Central memory CD4-positive, alpha-beta T cell (primary cell): ENCODE measurements around the gene NDUFB1.

Experiments used
- DNase-seq: peaks from one replicate; pipeline ENCODE4 v3.0.0; 2022
- total RNA-seq, 3 experiments: gene quantifications; one replicate each; lab custom pipeline; 2026; lab: John Stamatoyannopoulos, UW

NDUFB1 gene
- 19.5 to 26.4 (median 21.3) reads per million in 3 experiments for total RNA-seq

DNA sequence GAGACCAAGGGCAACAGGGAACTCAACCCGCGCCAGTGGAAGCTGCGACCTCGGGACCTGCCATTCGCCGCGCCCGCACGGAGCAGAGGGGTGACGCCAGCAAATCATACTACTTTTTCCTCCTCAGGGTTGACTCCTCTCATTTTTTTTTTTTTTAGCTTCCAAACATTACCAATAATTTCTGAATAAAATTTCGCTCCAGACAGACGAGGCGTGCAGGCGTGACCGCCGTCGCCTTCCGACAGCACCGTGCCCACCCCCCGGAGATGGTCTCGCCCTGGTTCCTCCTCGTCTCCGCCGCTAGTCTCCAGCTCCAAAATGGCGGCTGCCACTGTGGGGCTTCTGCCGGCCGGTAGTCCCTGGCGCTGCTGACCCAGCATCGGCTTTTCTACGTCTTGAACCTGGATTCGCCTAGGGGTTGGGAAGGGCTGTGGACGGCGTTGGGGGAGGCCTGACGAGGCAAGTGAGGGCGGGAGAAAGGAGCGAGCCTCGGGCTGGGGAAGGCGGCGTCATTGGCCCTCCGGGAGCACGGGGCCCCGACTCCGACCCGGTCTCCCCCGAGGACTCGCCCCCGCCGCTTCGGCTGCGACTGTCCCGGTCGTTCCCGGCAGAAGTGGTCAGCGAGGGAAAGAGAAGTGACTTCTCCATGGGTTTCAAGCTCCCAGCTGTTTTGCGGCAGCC lies at the start of gene NDUFB1, which contains the start of gene CPSF2:
Gene NDUFB1 (minus strand): TSS at position 37 of the 681 bp plus-strand sequence. CDS start 4,069 bp downstream, outside the sequence.
Gene CPSF2 (plus strand): TSS at position 300 of the 681 bp plus-strand sequence. CDS start 9,016 bp downstream, outside the sequence.
- peak; percentile 79 for DNase-seq

DNA sequence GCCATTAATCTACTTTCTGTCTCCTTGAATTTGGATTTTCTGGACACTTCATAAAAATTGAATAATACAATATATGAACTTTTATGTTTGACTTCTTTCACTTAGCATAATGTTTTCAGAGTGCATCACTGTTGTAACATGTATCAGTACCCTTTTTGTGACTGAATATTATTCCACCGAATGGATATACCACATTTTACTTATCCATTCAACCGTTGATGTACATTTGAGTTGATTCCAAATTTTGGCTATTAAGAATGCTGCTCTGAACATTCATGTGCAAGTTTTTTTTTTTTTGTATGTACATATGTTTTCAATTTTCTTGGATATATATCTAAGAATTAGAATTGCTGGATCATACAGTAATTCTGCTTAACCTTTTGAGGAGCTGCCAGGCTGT lies 43.5 kb upstream of the NDUFB1 start:
- no peak for DNase-seq

DNA sequence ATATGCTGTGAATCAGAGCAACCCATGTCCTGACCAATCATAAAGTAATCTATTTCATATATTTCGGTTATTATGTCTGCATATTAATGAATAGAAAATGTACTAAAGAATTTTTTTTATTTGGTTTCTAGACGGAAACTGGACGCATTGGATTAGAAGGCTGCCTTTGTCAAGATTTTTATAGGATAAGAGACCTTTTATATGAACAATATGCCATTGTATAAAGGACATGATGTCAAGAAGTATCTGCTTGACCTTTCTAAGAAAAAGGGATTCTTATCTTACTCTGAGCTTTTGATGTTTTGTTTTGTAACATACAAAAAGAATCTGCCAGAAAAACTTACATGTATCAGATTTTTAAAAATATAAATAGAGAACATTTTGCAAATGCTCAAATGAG lies 40.0 kb upstream of the NDUFB1 start:
- no peak for DNase-seq

DNA sequence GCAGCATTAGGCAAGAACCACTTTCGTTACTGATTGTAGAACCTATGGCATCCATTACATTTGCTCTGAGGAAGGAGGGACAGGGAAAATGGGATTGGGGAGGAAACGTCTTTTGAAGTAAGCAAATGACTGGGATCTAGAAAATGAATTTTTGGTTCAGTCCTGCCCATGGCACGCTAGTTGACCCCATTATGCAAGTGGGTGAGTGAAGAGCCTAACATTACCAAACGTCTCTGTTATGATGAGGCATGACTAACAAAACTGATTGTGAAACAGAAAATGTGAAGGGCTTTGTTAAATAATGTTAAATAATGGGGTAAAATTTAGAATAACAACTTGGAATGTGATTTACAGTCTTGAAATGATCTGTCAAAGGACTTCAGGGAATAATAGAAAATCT lies 39.1 kb upstream of the NDUFB1 start:
- DNase-seq = no peak

DNA sequence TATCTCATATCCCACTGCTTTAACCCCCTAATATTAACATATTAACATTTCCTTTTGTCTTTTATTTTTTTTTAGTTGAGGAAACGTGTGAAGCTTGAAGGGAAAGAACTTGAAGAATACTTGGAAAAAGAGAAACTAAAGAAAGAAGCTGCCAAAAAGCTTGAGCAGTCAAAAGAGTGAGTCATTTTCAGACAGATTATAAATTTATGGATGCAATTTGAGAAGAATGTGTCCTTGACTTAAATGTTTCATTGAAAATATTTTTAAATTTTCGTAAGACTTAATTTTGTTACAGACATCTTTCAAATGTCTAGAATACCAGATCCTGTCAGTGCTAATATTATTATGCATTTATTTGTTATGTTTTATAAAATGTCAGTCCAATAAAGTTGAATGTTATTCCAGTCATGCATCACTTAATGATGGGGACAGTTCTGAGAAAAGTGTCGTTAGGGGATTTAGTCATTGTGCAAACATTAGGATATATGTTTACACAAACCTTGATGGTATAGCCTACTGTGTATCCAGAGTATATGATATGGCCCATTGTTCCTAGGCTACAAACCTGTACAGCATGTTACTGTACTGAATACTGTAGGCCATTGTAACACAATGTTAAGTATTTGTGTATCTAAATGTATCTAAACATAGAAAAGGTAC lies 32.9 kb upstream of the NDUFB1 start:
- DNase-seq = no peak

DNA sequence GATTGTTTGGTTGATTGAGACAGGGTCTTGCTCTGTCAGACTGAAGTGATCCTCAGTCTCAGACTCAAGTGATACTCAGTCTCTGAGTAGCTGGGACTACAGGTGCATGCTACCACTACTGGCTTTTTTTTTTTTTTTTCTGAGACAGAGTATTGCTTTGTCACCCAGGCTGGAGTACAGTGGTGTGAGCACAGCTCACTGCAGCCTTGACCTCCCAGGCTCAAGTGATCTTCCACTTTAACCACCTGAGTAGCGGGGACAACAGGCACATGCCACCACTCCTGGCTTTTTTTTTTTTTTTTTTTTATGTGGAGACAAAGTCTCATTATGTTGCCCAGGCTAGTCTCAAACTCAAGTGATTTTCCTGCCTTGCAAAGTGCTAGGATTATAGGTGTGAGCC lies 32.1 kb upstream of the NDUFB1 start:
- DNase-seq = no peak

DNA sequence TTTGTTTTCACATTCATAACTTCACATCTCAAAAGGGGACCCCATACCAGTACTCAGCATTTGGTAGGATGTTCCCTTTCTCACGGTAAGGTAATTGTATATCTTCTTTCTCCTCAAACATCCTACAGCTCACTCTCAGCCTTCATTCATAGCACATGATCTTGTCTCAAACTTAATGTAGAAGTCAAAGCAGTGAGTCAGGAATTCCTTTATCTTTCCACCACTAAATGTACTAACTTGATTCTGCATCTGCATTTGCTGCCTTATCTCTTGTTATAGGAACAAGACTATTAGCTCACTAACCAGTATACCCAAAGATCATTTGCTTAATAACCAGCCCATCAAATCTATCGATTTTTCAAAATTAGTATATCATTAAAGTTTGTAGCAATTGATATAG lies 23.2 kb upstream of the NDUFB1 start:
- DNase-seq = no peak

DNA sequence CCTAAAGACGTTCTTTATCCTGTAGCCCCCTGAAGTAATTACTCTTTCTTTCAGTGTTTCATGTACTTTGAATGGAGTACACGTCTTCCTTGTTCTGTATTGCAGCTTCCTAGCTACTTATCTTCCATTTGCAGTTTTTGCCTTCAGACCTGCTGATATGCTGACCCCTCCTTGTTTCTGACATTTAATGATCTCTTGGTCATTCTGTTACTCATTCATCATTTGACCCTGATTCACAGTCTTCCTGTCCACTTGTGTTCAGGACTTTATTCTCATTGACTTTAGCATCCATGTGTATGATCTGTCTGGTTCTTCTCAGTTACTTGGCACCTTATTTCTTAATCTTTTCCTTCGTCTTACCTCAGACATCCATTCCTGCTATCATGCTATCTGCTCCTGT lies 22.5 kb upstream of the NDUFB1 start:
- DNase-seq = no peak

DNA sequence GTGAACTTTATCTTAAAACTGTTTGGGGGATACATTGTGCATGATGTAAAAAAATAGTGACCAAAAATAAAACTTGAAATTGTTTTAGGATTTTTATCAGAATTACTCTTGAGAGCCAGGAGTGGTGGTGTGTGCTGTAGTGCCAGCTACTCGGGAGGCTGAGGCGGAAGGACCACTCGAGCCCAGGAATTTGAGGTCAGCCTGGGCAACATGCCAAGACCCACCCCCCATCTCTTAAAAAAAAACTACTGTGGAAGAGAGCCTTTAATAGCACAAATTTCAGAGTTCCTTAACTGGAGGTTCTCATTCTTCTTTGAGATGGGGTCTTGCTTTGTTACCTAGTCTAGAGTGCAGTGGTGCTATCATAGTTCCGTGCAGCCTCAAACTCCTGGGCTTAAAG lies 21.8 kb upstream of the NDUFB1 start:
- no peak for DNase-seq

DNA sequence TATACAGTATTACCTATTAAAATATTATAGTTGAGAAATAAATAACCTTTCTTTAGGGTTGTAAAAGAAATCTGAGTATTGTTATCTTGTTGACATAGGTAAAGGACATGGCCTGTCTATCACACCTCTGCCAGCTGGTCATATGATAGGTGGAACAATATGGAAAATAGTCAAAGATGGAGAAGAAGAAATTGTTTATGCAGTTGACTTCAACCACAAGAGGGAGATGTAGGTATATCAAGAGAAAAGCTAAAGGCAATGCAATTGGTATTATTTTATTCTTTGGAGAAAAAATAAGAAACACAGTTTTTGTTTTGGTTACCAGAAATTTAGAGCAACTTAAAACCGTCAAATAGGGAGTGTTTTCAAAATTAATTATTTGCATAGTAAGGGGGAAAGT lies 13.8 kb upstream of the NDUFB1 start:
- no peak for DNase-seq

DNA sequence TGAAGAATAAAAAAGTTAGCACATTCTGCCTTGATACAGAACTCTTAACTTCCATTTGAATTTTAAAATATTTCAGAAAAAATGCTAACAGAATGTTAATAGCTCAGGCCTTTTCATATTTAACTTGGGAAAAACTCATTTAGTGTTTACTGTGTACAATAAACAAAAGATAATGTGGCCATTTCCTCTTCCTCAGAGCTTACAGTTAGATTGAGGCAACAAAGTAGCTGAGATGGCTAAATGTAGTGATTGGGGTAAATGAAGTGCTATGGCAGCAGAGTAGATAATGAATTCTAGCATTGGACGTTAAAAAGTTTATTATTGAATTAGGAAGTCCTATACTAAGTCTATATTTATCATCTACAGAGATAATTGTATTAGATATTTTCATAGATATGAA lies 12.9 kb upstream of the NDUFB1 start:
- DNase-seq = no peak

DNA sequence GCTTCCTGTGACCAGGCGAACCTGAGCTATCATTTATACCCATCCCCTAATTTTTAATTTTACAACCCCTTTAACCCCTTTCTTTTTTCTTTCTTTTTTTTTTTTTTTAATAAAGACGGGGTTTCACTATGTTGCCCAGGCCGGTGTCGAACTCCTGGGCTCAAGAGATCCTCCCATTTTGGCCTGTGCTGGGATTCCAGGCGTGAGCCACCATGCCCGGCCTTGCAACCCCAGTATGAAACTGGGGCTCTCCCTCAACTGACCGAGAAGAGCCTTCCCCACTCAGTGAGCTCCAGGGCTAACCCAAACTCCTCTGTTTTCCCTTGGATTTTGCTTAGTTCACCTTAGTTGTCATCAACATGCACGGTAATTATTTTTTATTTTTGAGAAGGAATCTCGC lies 1.3 kb upstream of the NDUFB1 start:
- DNase-seq = no peak

DNA sequence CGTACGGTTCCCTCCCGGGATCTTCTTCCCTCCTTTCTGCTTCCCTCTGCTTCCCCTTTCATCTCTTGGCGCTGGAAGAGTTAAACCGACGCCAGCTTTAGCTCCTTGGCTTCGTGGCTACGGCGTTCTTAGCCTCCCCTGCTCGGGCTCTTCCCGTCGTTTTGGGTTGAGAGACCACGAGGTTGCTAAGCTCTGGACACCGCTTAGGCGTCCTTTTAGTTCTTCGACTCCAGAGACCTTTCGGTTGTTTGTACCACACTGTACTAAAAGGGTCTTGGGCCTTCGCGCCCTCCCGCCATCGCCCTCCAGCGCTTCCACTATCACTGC lies 808 bp upstream of the NDUFB1 start:
- DNase-seq = no peak

DNA sequence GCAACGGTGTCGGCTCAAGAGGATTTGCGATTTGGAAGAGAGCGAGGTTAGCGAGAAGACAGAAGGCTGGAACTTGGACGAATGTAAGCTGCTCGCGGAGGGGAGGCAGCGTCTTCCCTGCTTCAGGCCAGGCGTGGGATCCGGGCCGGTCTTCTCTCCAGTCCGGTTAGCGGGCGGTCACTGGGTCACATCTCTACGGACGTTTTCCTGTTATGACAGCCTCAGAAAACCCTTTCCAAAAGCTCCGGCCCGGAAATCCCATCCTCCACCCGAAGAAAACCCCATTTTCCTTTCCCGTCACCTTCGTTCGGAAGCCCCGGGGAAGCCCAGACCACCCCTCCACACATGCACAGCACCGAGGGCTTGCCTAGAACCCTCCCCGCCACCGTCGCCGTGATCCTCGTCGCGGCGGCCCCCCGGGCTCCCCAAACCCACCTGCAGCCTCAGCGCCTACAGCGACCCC lies 268 bp downstream of the NDUFB1 start:
- no peak for DNase-seq

DNA sequence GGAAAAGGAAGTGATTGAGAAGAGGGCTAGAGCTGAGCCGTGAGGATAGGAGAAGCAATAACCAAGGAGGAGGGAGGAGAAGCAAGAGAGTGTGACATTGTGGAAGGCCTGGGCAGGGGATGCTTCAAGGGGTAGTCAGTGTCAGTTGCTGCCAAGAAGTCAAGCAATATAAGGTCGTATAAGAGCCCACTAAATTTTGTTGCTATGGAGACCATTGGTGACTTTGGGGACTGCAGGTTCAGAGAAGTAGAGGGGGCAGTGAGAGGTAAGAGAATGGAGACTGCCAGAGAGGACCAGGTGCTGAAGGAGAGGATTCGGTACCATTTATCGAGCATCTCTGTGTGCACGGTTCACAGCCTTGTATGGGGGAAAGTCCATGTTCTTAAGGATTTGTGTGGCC lies 12.0 kb downstream of the NDUFB1 start:
- DNase-seq = no peak

DNA sequence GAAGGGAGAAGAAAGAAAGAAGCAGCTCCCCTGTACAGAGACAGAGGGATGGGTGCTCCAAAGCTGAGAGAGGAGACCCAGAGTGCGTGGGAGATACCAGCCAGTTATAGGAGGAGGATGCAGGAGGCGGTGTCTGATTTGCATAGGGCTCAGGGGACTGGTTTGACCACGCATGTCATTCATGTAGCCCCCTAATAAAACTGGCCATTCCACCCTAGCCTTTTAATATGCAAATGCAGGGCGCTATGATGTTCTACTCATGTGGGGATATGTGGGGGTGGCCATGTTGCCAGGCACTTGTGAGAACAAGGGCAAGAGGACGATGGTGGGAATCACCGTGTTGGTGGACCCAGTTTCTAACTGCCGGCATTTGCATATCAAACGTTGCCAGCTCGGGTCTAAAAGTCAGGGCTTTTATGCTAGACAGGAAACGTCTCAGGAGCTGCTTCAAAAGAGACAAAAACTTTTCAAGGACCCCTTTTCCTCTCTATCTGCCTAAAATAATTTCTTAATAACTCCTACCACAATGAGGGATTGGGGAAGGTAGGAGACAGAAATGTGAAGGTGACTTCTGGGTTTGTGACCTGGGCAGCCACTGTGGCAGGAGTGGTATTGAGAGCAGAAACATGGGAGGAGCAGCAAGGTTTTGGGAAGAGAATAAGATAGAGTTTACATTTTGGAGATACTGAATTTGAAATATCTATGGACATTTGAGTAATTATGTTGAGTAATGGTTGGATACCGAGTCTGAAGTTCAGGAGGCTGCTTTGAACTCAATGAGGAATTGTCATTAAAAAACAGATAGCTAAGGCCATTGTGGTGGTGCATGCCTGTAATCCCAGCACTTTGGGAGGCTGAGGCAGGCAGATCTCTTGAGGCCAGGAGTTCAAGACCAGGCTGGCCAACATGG lies 12.9 kb downstream of the NDUFB1 start:
- DNase-seq = no peak

DNA sequence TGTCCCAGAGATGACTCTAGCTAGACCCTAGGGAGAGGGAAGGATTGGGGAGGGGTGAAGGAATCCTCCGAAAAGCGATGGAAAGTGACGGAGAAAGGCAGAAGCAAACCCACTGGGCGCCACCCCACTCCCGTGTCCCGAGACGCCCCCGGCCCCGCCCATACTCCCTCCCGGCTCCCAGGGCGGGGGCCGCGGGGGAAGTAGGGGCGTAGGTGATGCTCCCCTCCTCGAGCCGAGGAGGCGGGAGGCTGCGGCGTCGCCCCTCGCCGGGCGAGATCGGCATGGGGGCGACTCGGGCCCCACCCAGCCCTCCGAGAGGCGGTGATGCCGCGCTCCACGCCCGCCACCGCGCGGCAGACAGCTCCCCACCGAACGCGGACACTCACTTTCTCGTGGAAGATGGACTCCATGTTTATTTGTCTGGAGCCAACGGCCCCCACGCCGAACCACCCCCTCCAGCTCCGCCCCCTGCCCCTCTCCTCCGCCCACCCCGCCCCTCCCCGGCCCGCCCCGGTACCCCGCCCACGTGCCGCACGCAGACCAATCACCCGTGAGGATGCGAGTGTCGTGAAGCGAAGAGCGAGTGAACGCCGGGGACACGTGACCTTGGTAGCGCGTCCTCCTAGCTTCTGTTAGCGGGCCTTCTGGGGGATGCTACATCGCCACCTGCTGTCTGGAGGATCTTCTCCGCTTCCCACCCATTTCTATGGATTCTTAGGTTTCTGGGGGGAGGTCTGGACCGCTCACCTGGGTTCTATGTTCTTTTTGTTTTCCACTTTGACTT lies 15.2 kb downstream of the NDUFB1 start, which contains the start of gene ATXN3:
Gene ATXN3 (minus strand): TSS at position 440 of the 784 bp plus-strand sequence. CDS start 30 bp downstream, at position 410.
- DNase-seq = peak; percentile 94

DNA sequence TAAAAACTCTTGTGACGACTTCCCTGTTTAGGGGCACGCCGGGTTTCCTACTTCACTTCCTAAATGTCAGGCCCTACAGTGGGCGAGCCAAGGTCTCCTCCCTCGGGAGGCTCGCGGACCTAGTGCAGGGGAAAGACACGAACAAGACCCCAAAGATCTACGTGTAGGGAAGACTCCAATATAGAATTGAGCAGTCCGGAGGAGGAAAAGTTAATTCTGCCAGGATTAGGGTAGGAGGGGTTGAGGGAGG lies 15.7 kb downstream of the NDUFB1 start:
- DNase-seq = no peak

DNA sequence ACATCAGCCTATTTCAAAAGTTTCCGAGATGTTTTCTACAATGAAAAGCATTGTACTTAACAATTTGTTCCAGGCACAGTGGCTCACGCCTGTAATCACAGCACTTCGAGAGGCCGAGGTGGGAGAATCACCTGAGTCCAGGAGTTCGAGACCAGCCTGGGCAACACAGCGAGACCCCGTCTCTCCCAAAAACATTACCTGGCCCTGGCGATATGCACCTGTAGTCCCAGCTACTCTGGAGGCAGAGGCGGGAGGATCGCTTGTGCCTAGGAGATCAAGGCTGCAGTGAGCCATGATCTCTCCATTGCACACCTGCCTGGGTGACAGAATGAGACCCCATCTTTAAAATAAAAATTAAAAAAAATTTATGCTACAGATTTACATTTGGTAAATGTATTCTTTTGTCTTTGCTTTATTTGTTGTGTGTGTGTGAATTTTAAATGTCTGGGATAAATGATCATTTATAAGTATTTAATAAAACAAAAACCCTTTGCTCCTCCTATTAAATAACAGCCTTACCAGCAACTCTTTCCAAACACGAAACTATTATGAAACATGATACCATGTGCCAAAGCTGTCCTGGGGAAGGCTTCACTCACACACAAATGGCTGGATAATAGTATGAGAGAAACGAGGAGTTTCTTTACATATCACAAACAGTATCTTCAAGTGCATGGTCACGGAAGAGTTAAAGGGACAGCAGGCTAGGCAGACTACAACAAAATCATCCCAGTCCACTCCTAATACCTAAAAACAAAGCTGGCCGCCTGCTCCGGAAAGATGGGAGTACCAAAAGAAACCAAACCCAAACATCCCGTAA lies 16.2 kb downstream of the NDUFB1 start:
- no peak for DNase-seq

DNA sequence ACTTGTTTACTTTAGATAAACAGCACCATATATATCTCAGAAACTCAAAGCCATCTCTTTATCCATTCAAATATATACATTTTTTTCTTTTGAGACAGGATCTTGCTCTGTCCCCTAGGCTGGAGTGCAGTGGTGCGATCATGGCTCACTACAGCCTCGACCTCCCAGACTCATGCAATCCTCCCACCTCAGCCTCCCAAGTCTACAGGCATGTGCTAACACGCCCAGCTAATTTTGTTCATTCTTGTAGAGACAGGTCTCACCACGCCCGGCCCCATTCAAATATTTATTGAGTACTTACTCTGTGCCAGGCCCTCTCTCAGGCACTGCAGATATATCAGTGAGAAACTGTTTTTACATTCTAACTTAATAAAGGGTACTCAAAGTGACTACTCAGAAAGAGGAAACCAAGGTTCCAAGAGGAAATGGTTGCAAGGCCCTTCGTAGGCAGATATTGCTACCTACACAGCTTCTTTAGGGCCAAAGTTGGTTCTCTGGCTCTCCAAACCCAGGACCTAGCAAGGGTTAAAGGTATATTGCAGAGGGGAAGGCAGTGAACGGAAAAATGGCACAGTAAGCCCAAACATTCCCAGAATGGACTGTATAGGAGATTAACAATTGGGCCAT lies 18.0 kb downstream of the NDUFB1 start:
- no peak for DNase-seq

DNA sequence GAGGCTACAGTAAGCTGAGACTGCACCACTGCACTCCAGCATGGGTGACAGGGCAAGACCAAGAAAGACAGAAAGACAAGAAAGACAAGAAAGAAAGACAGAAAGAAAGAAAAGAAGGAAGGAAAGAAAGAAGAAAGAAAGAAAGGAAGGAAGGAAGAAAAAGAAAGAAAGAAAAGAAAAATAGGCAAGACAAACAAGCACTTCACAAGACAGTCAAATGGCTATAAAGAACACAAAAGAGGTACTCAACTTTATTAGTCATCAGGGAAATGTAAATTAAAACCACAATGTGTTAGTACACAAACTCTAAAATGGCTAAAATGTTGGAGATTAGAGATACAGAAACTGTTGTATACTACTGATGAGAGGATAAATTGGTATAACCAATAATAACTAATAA lies 21.7 kb downstream of the NDUFB1 start:
- no peak for DNase-seq
